Activated naive CD4-positive, alpha-beta T cell treated with anti-CD3 and anti-CD28 coated beads for 36 hours (primary cell): ENCODE data around the gene MMP12. TPM values are rescaled to one million over a fixed set of nuclear protein-coding genes. Genes with fewer than 3 reads are reported as not detected.

Experiments
- CTCF ChIA-PET: fragments of 350-600 bp; sonication (Branson Sonifier 250); formaldehyde crosslinking; loops from one replicate; lab custom pipeline; 2021; ENCODE audit warnings: antibody characterized with exemption; lab: Charles Lee
- DNase-seq: peaks from one replicate; pipeline ENCODE4 v3.0.0-alpha.2; 2020
- H3K27ac Mint-ChIP-seq: one replicate; pipeline ENCODE4 v1.8.0; 2021; ENCODE audit warnings: mild to moderate bottlenecking, mixed read lengths
- H3K27me3 Mint-ChIP-seq: one replicate; pipeline ENCODE4 v1.8.0; 2021; ENCODE audit warnings: low read depth, mixed read lengths
- H3K36me3 Mint-ChIP-seq: one replicate; pipeline ENCODE4 v1.8.0; 2021; ENCODE audit warnings: low read depth, mixed read lengths
- H3K4me1 Mint-ChIP-seq: one replicate; pipeline ENCODE4 v1.8.0; 2021; ENCODE audit warnings: low read depth, mixed read lengths
- H3K4me3 Mint-ChIP-seq: one replicate; pipeline ENCODE4 v1.8.0; 2021; ENCODE audit warnings: mild to moderate bottlenecking, moderate library complexity, mixed read lengths
- H3K9me3 Mint-ChIP-seq: one replicate; pipeline ENCODE4 v1.8.0; 2021; ENCODE audit warnings: mixed read lengths
- intact Hi-C: fragments of 100-400 bp; cut with micrococcal nuclease; formaldehyde crosslinking; loops from one replicate; pipeline ENCODE4 v1.15.1; 2023
- total RNA-seq, 2 experiments: library from RNA; stranded (reverse); gene quantifications; one replicate each; pipeline ENCODE4 v1.2.3, GENCODE V29; 2021

Gene MMP12
- total RNA-seq, 2 experiments from 2014 or later = not detected

GRCh38 chr11:102829316-102830000 is 45.3 kb downstream of the MMP12 start:
- Mint-ChIP-seq H3K27ac (no peak overlapping the region), H3K4me3 (no peak overlapping the region), H3K36me3 (no peaks in the 10 kb centered on the region), H3K4me1 (no peaks in the 10 kb centered on the region), H3K9me3 (no peaks in the 10 kb centered on the region), H3K27me3 (peaks cover 28% of the 10 kb centered on the region)
- CTCF ChIA-PET = interaction anchor here (0.7 kb wide), 1 partner anchor 111 kb away, joined by 3 read pairs; no protein-coding TSS in a partner anchor
- no peak for DNase-seq
- intact Hi-C loops = no loop called here

DNA sequence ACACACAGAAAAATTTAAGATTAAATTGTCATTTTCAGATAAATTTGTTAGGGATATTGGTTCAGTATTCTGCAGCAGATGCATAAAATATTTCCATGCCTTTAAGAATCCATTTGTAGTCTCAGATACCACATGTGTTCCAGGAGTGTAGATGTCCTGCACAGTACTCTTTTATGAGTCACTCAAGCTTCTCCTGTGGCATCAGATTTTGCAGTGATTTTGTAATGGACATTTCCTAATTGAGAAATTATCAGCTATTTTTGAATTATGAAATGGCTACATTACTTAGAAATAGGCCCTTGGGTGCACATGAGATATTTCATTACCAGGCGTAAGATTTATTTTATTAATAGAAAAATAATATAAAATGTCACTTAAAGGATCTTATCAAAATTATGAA is 50.2 kb downstream of the MMP12 start:
- CTCF ChIA-PET = no interaction called here
- no peaks in the 10 kb centered on the region for H3K36me3 Mint-ChIP-seq
- H3K27ac Mint-ChIP-seq = no peak overlapping the region
- H3K27me3 Mint-ChIP-seq = peaks cover 11% of the 10 kb centered on the region
- no peak for DNase-seq
- intact Hi-C loops = no loop called here
- H3K4me3 Mint-ChIP-seq = no peak overlapping the region
- H3K4me1 Mint-ChIP-seq = no peaks in the 10 kb centered on the region
- H3K9me3 Mint-ChIP-seq = no peaks in the 10 kb centered on the region

DNA sequence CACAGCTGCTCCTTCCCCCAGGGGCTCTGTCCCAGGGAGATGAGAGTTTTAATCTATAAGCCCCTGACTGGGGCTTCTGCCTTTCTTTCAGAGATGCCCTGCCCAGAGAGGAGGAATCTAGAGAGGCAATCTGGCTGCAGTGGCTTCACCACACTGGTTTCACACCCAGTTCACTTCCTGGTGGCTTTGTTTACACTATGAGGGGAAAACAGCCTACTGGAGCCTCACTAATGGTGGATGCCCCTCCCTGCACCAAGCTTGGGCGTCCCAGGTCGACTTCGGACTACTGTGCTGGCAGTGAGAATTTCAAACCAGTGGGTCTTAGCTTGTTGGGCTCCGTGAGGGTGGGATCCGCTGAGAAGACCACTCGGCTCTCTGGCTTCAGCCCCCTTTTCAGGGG is 55.3 kb downstream of the MMP12 start:
- Mint-ChIP-seq H3K36me3 (no peaks in the 10 kb centered on the region), H3K9me3 (peaks cover 12% of the 10 kb centered on the region), H3K27ac (no peak overlapping the region), H3K4me1 (no peaks in the 10 kb centered on the region), H3K4me3 (no peak overlapping the region), H3K27me3 (peaks cover 2% of the 10 kb centered on the region)
- CTCF ChIA-PET = interaction anchor here (0.8 kb wide), 1 partner anchor 9 kb away, joined by 3 read pairs; no protein-coding TSS in a partner anchor
- DNase-seq = no peak
- intact Hi-C loops = no loop called here

DNA sequence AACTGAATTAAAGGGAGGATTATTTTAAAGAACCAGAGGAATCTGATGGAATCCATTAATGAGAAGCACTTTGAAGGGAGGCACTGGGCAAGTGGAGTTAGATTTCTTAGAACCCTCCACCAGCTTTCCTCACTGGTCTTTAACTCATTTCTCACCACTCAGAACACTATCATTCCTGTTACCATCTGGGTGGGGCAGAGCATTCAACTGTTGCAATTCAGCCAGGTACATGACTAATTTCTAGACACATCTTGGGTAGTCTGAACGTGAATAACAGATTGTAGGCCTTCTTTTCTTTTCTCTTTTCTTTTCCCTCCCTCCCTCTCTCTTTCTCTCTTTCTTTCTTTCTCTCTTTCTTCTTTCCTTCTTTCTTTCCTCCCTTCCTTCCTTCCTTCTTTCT is 61.3 kb downstream of the MMP12 start:
- CTCF ChIA-PET = no interaction called here

More for the DNA sequence above, 61.3 kb downstream of the MMP12 start:
- no peak for DNase-seq
- no peaks in the 10 kb centered on the region for H3K36me3 Mint-ChIP-seq
- no peak overlapping the region for H3K4me3 Mint-ChIP-seq
- peaks cover 15% of the 10 kb centered on the region for H3K9me3 Mint-ChIP-seq
- intact Hi-C loops = loop anchor here (5.0 kb wide), 1 partner anchor 244 kb away; no protein-coding TSS in a partner anchor
- no peaks in the 10 kb centered on the region for H3K4me1 Mint-ChIP-seq
- peaks cover 5% of the 10 kb centered on the region for H3K27me3 Mint-ChIP-seq
- H3K27ac Mint-ChIP-seq = no peak overlapping the region

Other genes with a start within 250 kb of the MMP12 start
- gene MMP20, start 249.7 kb downstream of the MMP12 start, total RNA-seq = not detected
- not detected for gene MMP27, start 169.2 kb downstream of the MMP12 start, total RNA-seq
- gene MMP8, start 150.0 kb downstream of the MMP12 start, total RNA-seq = not detected
- not detected for gene MMP10, start 94.4 kb downstream of the MMP12 start, total RNA-seq
- not detected for gene MMP1, start 76.8 kb downstream of the MMP12 start, total RNA-seq
- not detected for gene MMP3, start 31.4 kb downstream of the MMP12 start, total RNA-seq
- not detected for gene MMP13, start 80.8 kb upstream of the MMP12 start, total RNA-seq
- gene DCUN1D5, start 217.2 kb upstream of the MMP12 start, total RNA-seq = 10 to 100 TPM; 52.6 to 58.4 TPM
- 1 to 10 TPM; 1.9 to 2.8 TPM for gene DYNC2H1, start 234.4 kb upstream of the MMP12 start, total RNA-seq